ENCODE data around the gene MED10.

- no peak for TF ChIP-seq EZH2 (IDR thresholded peaks at IDR 0.05; ENCODE audit: insufficient read depth, low read length)
- TF ChIP-seq, protein P1, sequence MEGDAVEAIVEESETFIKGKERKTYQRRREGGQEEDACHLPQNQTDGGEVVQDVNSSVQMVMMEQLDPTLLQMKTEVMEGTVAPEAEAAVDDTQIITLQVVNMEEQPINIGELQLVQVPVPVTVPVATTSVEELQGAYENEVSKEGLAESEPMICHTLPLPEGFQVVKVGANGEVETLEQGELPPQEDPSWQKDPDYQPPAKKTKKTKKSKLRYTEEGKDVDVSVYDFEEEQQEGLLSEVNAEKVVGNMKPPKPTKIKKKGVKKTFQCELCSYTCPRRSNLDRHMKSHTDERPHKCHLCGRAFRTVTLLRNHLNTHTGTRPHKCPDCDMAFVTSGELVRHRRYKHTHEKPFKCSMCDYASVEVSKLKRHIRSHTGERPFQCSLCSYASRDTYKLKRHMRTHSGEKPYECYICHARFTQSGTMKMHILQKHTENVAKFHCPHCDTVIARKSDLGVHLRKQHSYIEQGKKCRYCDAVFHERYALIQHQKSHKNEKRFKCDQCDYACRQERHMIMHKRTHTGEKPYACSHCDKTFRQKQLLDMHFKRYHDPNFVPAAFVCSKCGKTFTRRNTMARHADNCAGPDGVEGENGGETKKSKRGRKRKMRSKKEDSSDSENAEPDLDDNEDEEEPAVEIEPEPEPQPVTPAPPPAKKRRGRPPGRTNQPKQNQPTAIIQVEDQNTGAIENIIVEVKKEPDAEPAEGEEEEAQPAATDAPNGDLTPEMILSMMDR (IDR thresholded peaks at IDR 0.05; ENCODE audit: insufficient read depth, low read depth, low read length), result no peak
Observed at GRCh38 chr5:6419340-6419852, 41.0 kb upstream of the MED10 start.
